Fibroblast of lung (primary cell): ENCODE measurements around the gene INPP5A.

Experiments
- CTCF ChIP-seq, 2 donors: IDR thresholded peaks in 1 of 2; conservative IDR thresholded peaks in 1 of 2; 1 replicate in 1 of 2; 2 replicates in 1 of 2; pipeline ENCODE4 v1.5.1; 2011 to 2012; ENCODE audit warnings: low read length in 2 of 2, control low read depth in 1 of 2, inconsistent platforms in 1 of 2, low read depth in 1 of 2, mild to moderate bottlenecking in 1 of 2
- EZH2 ChIP-seq: IDR thresholded peaks from 2 replicates; pipeline ENCODE4 v1.5.1; 2012; ENCODE audit warnings: low read length, control low read depth, mild to moderate bottlenecking; ENCODE audit errors: missing control alignments

- TF ChIP-seq CTCF (conservative IDR thresholded peaks at IDR 0.05 in 1 of 2, IDR thresholded peaks at IDR 0.05 in 1 of 2; ENCODE audit: low read depth in 1 of 2, low read length in 2 of 2), result no peak
- no peak for TF ChIP-seq EZH2
Measured at GRCh38 chr10:132655735-132656134, 118.1 kb downstream of the INPP5A start.
